HEK293T (cell line): ENCODE data around the gene SLC38A1.

ENCODE experiments used
- FOXK2 ChIP-seq: fragments of 450-650 bp; IDR thresholded peaks from 2 replicates; pipeline ENCODE4 v1.6.1; 2016; ENCODE audit warnings: mild to moderate bottlenecking
- PKNOX1 ChIP-seq: fragments of 450-650 bp; IDR thresholded peaks from 2 replicates; pipeline ENCODE4 v1.6.1; 2016

DNA sequence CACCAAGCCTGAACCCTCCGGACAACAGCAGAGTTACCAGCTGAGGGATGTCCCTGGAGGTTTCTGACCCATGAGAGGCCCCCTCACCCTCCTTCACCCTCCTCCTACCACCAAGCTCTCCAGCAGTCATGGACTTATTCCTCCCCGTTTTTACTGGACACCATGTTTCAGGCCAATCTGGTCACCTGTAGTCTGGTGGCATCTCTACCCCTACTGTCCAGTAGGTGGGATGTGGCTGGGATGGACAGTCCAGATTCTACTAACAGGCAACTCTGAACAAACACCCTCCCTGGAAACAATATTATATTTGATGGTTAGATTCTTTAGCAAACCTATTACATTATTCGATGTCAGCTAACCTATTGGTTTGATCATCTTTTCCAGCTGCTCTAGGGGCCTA, 83.2 kb downstream of the SLC38A1 start:
- TF ChIP-seq FOXK2, result no peak
- TF ChIP-seq PKNOX1, result no peak
